GM12878 (cell line): ENCODE data around the gene UBA6. TPM values are rescaled to one million over a fixed set of nuclear protein-coding genes. Genes with fewer than 3 reads are reported as not detected.

Experiments
- BCL3 ChIP-seq: IDR thresholded peaks from 2 replicates; pipeline ENCODE4 v1.6.1; 2011; ENCODE audit warnings: borderline replicate concordance, low read depth, mild to moderate bottlenecking, moderate library complexity, low read length; ENCODE audit not compliant: insufficient read depth, poor library complexity, severe bottlenecking
- BMI1 ChIP-seq: fragments of 450-650 bp; IDR thresholded peaks from 2 replicates; pipeline ENCODE4 v1.6.1; 2016; ENCODE audit warnings: mild to moderate bottlenecking, moderate library complexity, borderline replicate concordance
- CEBPB ChIP-seq, 2 experiments: fragments of 150-350 bp in 1 of 2; IDR thresholded peaks; 2 replicates each; pipeline ENCODE4 v1.6.1; 2012 to 2014; ENCODE audit warnings: low read depth in 2 of 2, low read length in 2 of 2, borderline replicate concordance in 1 of 2, inconsistent platforms in 1 of 2
- CREB1 ChIP-seq: IDR thresholded peaks from 2 replicates; pipeline ENCODE4 v1.6.1; 2012; ENCODE audit warnings: low read depth, mild to moderate bottlenecking, inconsistent platforms
- ELK1 ChIP-seq: IDR thresholded peaks from 2 replicates; pipeline ENCODE4 v1.6.1; 2012; ENCODE audit warnings: low read depth, low read length, improper control_type of control experiment
- FOXK2 ChIP-seq: fragments of 450-650 bp; IDR thresholded peaks from 2 replicates; pipeline ENCODE4 v1.6.1; 2017; ENCODE audit warnings: mild to moderate bottlenecking, moderate library complexity
- IRF4 ChIP-seq: IDR thresholded peaks from 2 replicates; pipeline ENCODE4 v1.6.1; 2011; ENCODE audit warnings: low read depth, low read length
- JUNB ChIP-seq: IDR thresholded peaks from 2 replicates; pipeline ENCODE4 v1.6.1; 2016; ENCODE audit warnings: antibody characterized with exemption, mild to moderate bottlenecking
- MAX ChIP-seq: IDR thresholded peaks from 2 replicates; pipeline ENCODE4 v1.6.1; 2012; ENCODE audit warnings: low read depth, low read length, improper control_type of control experiment
- POU2F2 ChIP-seq: IDR thresholded peaks from 3 replicates; pipeline ENCODE4 v1.6.1; 2011; ENCODE audit warnings: low read depth, mild to moderate bottlenecking, low read length, borderline replicate concordance
- TCF7 ChIP-seq: IDR thresholded peaks from 2 replicates; pipeline ENCODE4 v1.6.1; 2014; ENCODE audit warnings: antibody characterized with exemption, borderline replicate concordance
- ZBTB11 ChIP-seq: fragments of 450-650 bp; formaldehyde crosslinking; IDR thresholded peaks from 2 replicates; pipeline ENCODE4 v1.5.0; 2022; ENCODE audit warnings: mild to moderate bottlenecking, missing genetic modification characterization
- polyA plus RNA-seq, 11 experiments: library from polyadenylated mRNA; depleted of rRNA in 4 of 11; unstranded in 6 of 11; stranded (reverse) in 5 of 11; fragments of >200 nt; fragmentation: Nextera tagmentation in 4 of 11; fragmentation: Illumina TruSeq in 1 of 11; extraction: Ambion mirVana in 4 of 11; extraction: Trizol in 1 of 11; gene quantifications; 1 replicate in 1 of 11; 2 replicates in 10 of 11; pipeline versions ENCODE4 v1.2.1 to v1.2.3, GENCODE V29; 2011 to 2016; ENCODE audit warnings: inconsistent platforms in 2 of 11, missing spikeins in 2 of 11, low read depth in 1 of 11
- total RNA-seq, 4 experiments: library from RNA; depleted of rRNA in 3 of 4; stranded (reverse); fragments of >200 nt in 3 of 4; fragmentation: Illumina TruSeq in 1 of 4; extraction: Trizol in 1 of 4; gene quantifications; 2 replicates each; pipeline versions ENCODE4 v1.2.1 to v1.2.3, GENCODE V29; 2013 to 2021

Gene UBA6
- total and polyA plus RNA-seq, 10 of the 15 experiments (the other 5 are each of a cell fraction or from before 2014, with no cell fraction given), result 7.9 to 70.6 (median 34.7) TPM

GRCh38 chr4:67580577-67580976 is 120.4 kb downstream of the UBA6 start (continued):
- TF ChIP-seq TCF7, result no peak
- no peak for TF ChIP-seq MAX
- no peak for TF ChIP-seq POU2F2
- no peak for TF ChIP-seq CREB1
- TF ChIP-seq ZBTB11, result no peak
- TF ChIP-seq CEBPB (IDR thresholded peaks at IDR 0.05; ENCODE audit: borderline replicate concordance in 1 of 2, low read depth in 2 of 2, low read length in 2 of 2), result 0 out of 4 replicates have a peak, but pooled peaks of 1 of the 2 experiments have one; percentile 40
- TF ChIP-seq BMI1, result no peak
- TF ChIP-seq FOXK2, result no peak
- peak; percentile 48 for TF ChIP-seq JUNB
- TF ChIP-seq BCL3, result no peak
- TF ChIP-seq ELK1, result no peak
- TF ChIP-seq IRF4, result no peak
